SK-N-SH treated with all-trans-retinoic acid at 6 μM for 48 hours (cell line): Measurements from ENCODE around the gene PRRC2B.

Source experiments
- BACH2 ChIP-seq: fragments of 250-450 bp; sonication (Bioruptor Pico); IDR thresholded peaks from 2 replicates; pipeline ENCODE4 v1.9.0; 2021; ENCODE audit warnings: mild to moderate bottlenecking, borderline replicate concordance
- GLIS3 ChIP-seq: fragments of 250-450 bp; sonication (Bioruptor Pico); IDR thresholded peaks from 2 replicates; pipeline ENCODE4 v1.5.0; 2020; ENCODE audit warnings: mild to moderate bottlenecking, moderate library complexity
- OSR1 ChIP-seq: fragments of 250-450 bp; sonication (Bioruptor Pico); IDR thresholded peaks from 2 replicates; pipeline ENCODE4 v1.8.0; 2022; ENCODE audit warnings: moderate library complexity, mild to moderate bottlenecking, inconsistent platforms
- PATZ1 ChIP-seq: fragments of 250-450 bp; sonication (Bioruptor Pico); IDR thresholded peaks from 2 replicates; pipeline ENCODE4 v1.8.0; 2020; ENCODE audit warnings: mild to moderate bottlenecking, moderate library complexity, borderline replicate concordance
- PPARA ChIP-seq: fragments of 250-450 bp; sonication (Bioruptor Pico); IDR thresholded peaks from 2 replicates; pipeline ENCODE4 v1.5.0; 2020; ENCODE audit warnings: mild to moderate bottlenecking, borderline replicate concordance
- RARB ChIP-seq: fragments of 250-450 bp; sonication (Bioruptor Pico); IDR thresholded peaks from 2 replicates; pipeline ENCODE4 v1.8.0; 2021; ENCODE audit warnings: mild to moderate bottlenecking, moderate library complexity
- SNAI2 ChIP-seq: fragments of 250-450 bp; sonication (Bioruptor Pico); IDR thresholded peaks from 2 replicates; pipeline ENCODE4 v1.5.0; 2020; ENCODE audit warnings: mild to moderate bottlenecking, moderate library complexity
- TOX ChIP-seq: fragments of 250-450 bp; sonication (Bioruptor Pico); IDR thresholded peaks from 2 replicates; pipeline ENCODE4 v1.8.0; 2021; ENCODE audit warnings: mild to moderate bottlenecking, moderate library complexity, borderline replicate concordance
- ZFP3 ChIP-seq: fragments of 250-450 bp; sonication (Bioruptor Pico); IDR thresholded peaks from 2 replicates; pipeline ENCODE4 v1.5.0; 2020; ENCODE audit warnings: mild to moderate bottlenecking, moderate library complexity
- ZFP30 ChIP-seq: fragments of 450-650 bp; formaldehyde crosslinking; IDR thresholded peaks from 2 replicates; pipeline ENCODE4 v1.5.0; 2022; ENCODE audit warnings: mild to moderate bottlenecking, moderate library complexity
- ZNF565 ChIP-seq: fragments of 450-650 bp; formaldehyde crosslinking; conservative IDR thresholded peaks from 2 replicates; pipeline ENCODE4 v1.5.0; 2020; ENCODE audit warnings: low read depth, mild to moderate bottlenecking, moderate library complexity
- TF ChIP-seq, protein P1 (sequence below): fragments of 250-450 bp; sonication (Bioruptor Pico); IDR thresholded peaks from 2 replicates; pipeline ENCODE4 v1.5.1; 2020; ENCODE audit warnings: low read depth, mild to moderate bottlenecking, moderate library complexity
- TF ChIP-seq, protein P2 (sequence below): fragments of 250-450 bp; sonication (Bioruptor Pico); IDR thresholded peaks from 2 replicates; pipeline ENCODE4 v1.5.1; 2021; ENCODE audit warnings: mild to moderate bottlenecking, moderate library complexity

DNA sequence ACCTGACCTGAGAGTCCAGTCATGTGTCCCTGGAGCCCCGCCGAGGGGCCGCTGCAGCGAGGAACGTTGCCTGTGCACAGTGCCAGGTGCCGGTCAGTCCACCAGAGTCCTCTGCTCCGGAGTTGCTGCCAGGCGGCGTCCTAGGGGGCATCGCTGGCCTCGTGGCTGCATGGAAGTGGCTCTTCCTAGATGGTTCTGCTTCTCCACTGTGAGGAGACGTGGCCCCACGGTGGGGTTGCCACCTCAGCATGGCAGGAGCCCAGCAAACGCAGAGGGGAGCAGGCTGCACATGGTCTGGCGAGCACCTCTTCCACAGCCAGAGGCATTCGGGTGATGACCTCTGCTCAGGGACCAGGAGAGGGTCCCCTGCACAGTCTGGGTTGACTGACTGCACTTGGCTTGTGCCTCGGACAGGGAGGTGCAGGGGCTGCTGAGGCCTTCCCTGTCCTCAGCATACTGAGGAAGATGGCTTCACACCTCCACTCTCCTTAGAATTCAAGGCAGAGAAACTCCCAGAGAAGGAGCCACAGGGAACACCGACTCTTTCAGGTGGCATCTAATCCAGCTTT lies 83.0 kb downstream of the PRRC2B start:
- TF ChIP-seq PPARA (CRISPR knock-in tag) (no peak), BACH2 (CRISPR knock-in tag) (no peak), RARB (CRISPR knock-in tag) (no peak), TOX (CRISPR knock-in tag) (no peak), ZFP3 (CRISPR knock-in tag) (no peak), ZFP30 (CRISPR knock-in tag) (no peak), SNAI2 (CRISPR knock-in tag) (no peak), OSR1 (CRISPR knock-in tag) (no peak), GLIS3 (no peak), ZNF565 (no peak), PATZ1 (CRISPR knock-in tag) (no peak)
- TF ChIP-seq, protein P1, sequence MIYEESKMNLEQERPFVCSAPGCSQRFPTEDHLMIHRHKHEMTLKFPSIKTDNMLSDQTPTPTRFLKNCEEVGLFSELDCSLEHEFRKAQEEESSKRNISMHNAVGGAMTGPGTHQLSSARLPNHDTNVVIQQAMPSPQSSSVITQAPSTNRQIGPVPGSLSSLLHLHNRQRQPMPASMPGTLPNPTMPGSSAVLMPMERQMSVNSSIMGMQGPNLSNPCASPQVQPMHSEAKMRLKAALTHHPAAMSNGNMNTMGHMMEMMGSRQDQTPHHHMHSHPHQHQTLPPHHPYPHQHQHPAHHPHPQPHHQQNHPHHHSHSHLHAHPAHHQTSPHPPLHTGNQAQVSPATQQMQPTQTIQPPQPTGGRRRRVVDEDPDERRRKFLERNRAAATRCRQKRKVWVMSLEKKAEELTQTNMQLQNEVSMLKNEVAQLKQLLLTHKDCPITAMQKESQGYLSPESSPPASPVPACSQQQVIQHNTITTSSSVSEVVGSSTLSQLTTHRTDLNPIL (CRISPR knock-in tag): no peak
- TF ChIP-seq, protein P2, sequence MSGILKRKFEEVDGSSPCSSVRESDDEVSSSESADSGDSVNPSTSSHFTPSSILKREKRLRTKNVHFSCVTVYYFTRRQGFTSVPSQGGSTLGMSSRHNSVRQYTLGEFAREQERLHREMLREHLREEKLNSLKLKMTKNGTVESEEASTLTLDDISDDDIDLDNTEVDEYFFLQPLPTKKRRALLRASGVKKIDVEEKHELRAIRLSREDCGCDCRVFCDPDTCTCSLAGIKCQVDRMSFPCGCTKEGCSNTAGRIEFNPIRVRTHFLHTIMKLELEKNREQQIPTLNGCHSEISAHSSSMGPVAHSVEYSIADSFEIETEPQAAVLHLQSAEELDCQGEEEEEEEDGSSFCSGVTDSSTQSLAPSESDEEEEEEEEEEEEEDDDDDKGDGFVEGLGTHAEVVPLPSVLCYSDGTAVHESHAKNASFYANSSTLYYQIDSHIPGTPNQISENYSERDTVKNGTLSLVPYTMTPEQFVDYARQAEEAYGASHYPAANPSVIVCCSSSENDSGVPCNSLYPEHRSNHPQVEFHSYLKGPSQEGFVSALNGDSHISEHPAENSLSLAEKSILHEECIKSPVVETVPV (CRISPR knock-in tag): no peak
